HG02884 (cell line): ENCODE results near the gene ACHE.
"Not testable (repeated sequence)": the region's sequence is repeated elsewhere in the genome, so short reads cannot be mapped to it uniquely, and the experiment has no call there.

ENCODE experiments used
- ATAC-seq: cut with Tn5 transposase; IDR thresholded peaks from one replicate; pipeline ENCODE4 v1.9.1; 2021; ENCODE audit warnings: mild to moderate bottlenecking, moderate library complexity; ENCODE audit not compliant: unreplicated experiment

ACHE gene

GRCh38 chr7:100865938-100866728, 29.6 kb downstream of the ACHE start:
- no peak for ATAC-seq

DNA sequence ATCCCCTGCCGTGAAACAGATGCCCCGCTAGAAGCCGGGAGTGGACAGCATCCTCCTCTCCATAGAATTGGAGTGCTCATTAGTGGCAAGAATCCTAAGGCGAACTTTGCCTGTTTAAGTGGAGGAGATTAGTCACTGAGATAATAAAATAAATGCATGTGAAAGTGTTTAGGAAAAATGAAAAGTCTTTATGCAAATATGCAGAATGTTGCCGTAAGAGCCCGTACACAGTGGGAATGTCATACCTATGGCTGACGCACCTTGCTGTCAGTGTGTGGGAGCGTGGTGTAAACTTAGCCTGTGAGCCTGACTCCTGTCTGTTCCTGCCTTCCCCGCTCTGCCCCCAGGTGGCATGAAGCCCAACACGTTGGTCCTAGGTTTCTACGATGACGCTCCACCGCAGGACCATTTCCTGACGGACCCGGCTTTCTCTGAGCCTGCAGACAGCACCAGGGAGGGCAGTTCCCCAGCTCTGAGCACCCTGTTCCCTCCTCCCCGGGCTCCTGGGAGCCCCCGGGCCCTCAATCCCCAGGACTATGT, 30.2 kb downstream of the ACHE start:
- ATAC-seq: no peak

GRCh38 chr7:100864263-100864845, 31.3 kb downstream of the ACHE start:
- no peak for ATAC-seq

DNA sequence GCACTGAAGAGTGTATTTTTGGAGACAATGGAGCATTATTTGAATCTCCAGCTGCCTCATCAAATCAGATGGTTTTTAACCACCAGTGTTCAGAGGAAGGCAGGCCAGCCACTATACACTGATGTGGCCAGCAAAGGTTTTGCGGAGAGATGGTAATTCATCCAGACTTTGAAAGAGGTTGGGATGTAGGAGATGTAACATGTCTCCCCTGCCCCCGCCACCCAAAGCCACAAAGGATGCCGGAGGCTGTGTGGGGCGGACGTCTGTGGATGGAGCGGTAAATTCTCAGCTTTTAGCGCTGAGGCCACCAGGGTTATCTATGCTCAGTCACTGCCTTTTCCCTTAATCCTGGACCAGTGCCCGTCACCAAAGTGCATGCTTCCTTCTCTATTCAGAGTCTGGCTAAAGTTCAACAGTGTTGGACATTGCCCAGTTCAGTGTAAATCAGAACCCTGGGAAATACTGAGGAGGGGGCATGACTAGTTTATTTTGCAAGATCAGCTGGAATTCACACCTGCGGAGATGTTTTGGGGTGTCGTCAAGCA, 32.2 kb downstream of the ACHE start:
- ATAC-seq: no peak

DNA sequence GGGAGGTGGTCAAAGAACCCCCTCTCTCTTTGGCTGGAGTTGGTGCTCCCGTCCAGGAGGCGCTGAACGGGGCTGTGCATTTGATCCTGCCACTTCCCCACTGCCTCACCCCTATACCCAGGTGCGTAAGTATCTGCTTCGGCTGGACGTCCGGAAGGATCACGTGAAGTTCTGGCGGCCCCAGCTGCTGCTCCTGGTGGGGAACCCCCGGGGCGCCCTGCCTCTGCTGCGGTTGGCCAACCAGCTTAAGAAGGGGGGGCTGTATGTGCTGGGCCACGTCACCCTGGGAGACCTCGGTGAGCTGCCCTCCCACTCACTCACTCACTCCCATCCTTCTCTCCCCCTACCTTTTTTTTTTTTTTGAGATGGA, 34.1 kb downstream of the ACHE start:
- ATAC-seq: no peak

DNA sequence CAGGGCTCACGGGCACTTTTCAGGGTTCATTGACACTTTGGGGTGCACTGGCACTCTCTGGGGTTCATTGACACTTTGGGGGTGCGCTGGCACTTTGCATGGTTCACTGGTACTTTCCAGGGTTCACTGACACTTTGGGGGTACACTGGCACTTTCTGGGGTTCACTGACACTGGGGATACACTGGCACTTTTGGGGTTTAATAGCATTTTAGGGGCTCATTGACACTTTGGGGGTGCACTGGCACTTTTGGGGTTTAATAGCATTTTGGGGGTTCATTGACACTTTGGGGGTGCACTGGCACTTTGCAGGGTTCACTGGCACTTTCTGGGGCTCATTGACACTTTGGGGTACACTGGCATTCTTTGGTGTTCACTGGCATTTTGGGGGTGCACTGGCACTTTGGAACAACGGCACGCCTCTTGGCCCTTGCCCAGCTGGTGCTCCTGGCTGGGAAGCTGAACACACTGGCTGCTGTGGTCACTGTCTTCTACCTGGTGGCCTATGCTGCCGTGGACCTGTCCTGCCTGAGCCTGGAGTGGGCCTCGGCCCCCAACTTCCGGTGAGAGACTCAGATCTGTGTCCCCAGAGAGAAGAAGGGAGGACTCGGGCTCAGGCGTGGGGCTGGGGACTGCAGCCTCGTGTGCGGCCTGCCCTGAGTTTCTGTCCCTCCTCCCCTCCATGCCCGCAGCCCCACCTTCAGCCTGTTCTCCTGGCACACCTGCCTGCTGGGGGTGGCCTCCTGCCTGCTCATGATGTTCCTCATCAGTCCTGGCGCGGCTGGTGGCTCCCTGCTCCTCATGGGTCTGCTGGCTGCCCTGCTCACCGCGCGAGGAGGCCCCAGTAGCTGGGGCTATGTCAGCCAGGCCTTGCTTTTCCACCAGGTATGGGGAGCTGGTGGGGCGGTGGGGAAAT, 34.7 kb downstream of the ACHE start:
- no peak for ATAC-seq

GRCh38 chr7:100859856-100860255, 35.8 kb downstream of the ACHE start:
- no peak for ATAC-seq

- no peak for ATAC-seq
Measured at GRCh38 chr7:100856871-100857282, 38.8 kb downstream of the ACHE start.

GRCh38 chr7:100855515-100855914, 40.2 kb downstream of the ACHE start:
- ATAC-seq: no peak

DNA sequence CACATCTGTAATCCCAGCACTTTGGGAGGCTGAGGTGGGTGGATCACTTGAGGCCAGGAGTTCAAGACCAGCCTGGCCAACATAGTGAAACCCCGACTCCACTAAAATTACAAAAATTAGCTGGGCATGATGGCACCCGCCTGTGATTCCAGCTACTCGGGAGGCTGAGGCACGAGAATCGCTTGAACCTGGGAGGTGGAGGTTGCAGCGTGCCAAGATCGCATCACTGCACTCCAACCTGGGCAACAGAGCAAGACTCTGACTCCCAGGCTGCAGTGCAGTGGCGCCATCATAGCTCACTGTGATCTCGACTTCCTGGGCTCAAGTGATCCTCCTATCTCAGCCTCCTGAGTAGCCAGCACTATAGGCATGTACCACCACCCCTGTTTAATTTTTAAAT, 40.8 kb downstream of the ACHE start:
- ATAC-seq: not testable (repeated sequence)

- no peak for ATAC-seq
Measured at GRCh38 chr7:100854146-100854895, 41.4 kb downstream of the ACHE start.

DNA sequence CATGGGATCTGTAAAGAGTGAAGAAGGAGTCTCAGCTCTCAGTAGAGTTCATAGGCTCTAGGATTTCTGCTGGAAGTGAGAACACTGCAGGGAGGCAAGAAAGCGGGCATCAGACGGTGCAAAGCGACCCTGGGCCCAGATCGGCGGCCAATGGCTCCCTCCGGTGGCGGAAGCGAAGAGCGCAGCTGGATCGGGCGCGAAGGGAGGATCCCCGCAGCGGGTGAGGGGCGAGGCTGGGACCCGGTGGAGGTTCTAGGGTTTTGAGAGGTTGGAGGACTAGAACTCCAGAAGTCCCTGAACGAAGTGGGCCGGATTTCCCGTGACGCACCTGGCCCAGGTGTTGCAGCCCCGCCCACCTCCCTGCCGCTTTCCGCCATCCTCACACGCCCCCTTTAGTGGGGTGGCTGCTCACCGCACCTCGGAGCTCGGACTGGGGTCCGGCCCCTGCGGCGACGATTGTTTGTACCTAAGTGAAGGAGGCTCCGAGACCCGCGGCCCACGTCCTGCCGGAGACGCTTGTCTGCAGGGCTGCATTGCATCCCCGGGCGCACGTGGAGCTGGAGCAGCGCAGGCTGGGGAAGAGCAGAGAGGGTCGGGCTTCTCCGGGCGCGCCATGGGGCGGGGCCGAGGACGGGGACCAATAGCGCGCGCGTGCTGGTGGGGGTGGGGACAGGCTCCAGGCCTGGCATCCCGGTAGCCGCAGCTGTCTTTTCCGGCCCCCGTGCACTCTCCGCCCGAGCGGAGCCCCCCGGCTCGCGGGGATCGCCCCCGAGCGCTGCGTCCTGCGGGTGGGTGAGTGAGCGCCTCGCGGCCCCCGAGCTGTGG, 43.4 kb downstream of the ACHE start, which contains the start of gene SLC12A9:
SLC12A9 (plus strand) TSS at position 666 of the 825 bp plus-strand sequence. CDS start 1,485 bp downstream, outside the sequence.
- peak; percentile 93 for ATAC-seq

GRCh38 chr7:100847360-100847759, 48.3 kb downstream of the ACHE start:
- ATAC-seq: no peak

- no peak for ATAC-seq
Measured at GRCh38 chr7:100840470-100841100, 55.1 kb downstream of the ACHE start.
